ENCODE results near the gene KRTAP10-8.

KRTAP10-8 gene

DNA sequence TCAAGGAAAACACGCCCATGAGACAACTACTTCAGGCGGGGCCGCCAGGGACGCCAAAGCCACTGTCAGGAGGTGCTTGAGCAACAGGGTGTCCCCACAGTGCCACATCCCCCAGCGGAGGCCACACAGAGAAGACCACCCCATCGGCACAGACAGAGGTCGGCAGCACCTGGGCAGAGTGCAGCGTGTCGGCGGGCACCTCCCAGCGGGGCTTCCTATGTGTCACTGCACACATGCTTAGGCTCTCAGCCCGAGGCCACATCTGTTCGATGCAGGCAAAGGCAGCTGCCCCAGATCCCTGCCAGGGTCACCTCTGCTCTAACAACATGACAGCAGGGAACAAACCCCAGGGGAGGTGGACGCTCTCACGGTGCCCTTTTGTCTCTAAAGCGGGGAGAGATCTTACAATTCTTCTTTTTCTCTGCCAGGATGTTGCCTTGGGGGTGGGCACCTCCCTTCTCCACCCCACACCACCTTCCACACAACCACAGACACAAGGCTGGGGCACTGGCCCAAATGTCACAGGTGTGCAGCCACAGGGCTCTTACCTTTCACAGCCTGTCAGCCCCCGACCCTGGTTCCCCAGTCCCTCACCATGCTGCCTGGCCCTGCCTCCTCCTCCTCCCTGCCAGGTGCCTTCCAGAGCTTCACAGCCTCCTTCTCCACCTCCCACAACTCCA is 4.2 kb downstream of the KRTAP10-8 start:
- POLR2A ChIA-PET = no interaction called here
- Histone ChIP-seq H3K4me1 (ENCODE audit: control insufficient read depth, insufficient read depth, low read length) (no peaks in the 10 kb centered on the region), H3K4me3 (ENCODE audit: low read depth, low read length) (no peak overlapping the region), H3K27ac (ENCODE audit: extremely low read depth, low read depth, low read length) (no peak overlapping the region), H3K36me3 (ENCODE audit: control insufficient read depth in 2 of 2, insufficient read depth in 1 of 2, low read length in 2 of 2) (no peaks in the 10 kb centered on the region), H3K9me3 (ENCODE audit: control insufficient read depth, insufficient read depth, low read depth, low read length) (no peaks in the 10 kb centered on the region)
- TF ChIP-seq ZBTB20 (tag by site-specific recombination; IDR thresholded peaks at IDR 0.05) (no peak), ZIC2 (tag by site-specific recombination; IDR thresholded peaks at IDR 0.05) (peak; percentile 88)
- CTCF ChIA-PET = interaction anchor here (1.1 kb wide), 1 partner anchor 105 kb away, joined by 6 read pairs; no protein-coding TSS in a partner anchor

GRCh38 chr21:44616591-44616926 is 4.7 kb downstream of the KRTAP10-8 start:
- no peaks in the 10 kb centered on the region for H3K4me1 ChIP-seq (ENCODE audit: control insufficient read depth, insufficient read depth, low read length)
- no peak overlapping the region for H3K4me3 ChIP-seq (ENCODE audit: low read depth, low read length)
- ChIA-PET POLR2A (no interaction called here), CTCF (interaction anchor here (0.6 kb wide), 1 partner anchor 315 kb away, joined by 5 read pairs; no protein-coding TSS in a partner anchor)
- no peak for TF ChIP-seq ZNF555 (tag by site-specific recombination; conservative IDR thresholded peaks at IDR 0.05)
- TF ChIP-seq ZFHX2 (tag by site-specific recombination; conservative IDR thresholded peaks at IDR 0.05) = no peak
- no peak for TF ChIP-seq ZBTB49 (tag by site-specific recombination; IDR thresholded peaks at IDR 0.05; ENCODE audit: low read depth)
- H3K9me3 ChIP-seq (ENCODE audit: control insufficient read depth, insufficient read depth, low read depth, low read length) = no peaks in the 10 kb centered on the region
- no peak overlapping the region for H3K27ac ChIP-seq (ENCODE audit: extremely low read depth, low read depth, low read length)
- no peaks in the 10 kb centered on the region for H3K36me3 ChIP-seq (ENCODE audit: control insufficient read depth in 2 of 2, insufficient read depth in 1 of 2, low read length in 2 of 2)

GRCh38 chr21:44617071-44617501 is 5.2 kb downstream of the KRTAP10-8 start:
- Histone ChIP-seq H3K4me3 (ENCODE audit: low read depth, low read length) (no peak overlapping the region), H3K4me1 (ENCODE audit: control insufficient read depth, insufficient read depth, low read length) (no peaks in the 10 kb centered on the region), H3K36me3 (ENCODE audit: control insufficient read depth in 2 of 2, insufficient read depth in 1 of 2, low read length in 2 of 2) (no peaks in the 10 kb centered on the region), H3K9me3 (ENCODE audit: control insufficient read depth, insufficient read depth, low read depth, low read length) (no peaks in the 10 kb centered on the region), H3K27ac (ENCODE audit: extremely low read depth, low read depth, low read length) (no peak overlapping the region)
- TF ChIP-seq ZFHX2 (tag by site-specific recombination; conservative IDR thresholded peaks at IDR 0.05) (peak; percentile 39), ZNF521 (tag by site-specific recombination; IDR thresholded peaks at IDR 0.05) (no peak), ZNF610 (tag by site-specific recombination; IDR thresholded peaks at IDR 0.05; ENCODE audit: borderline replicate concordance) (no peak), REPIN1 (tag by site-specific recombination; IDR thresholded peaks at IDR 0.05; ENCODE audit: low read depth) (no peak), ZFP37 (tag by site-specific recombination; IDR thresholded peaks at IDR 0.05) (no peak)
- CTCF ChIA-PET = interaction anchor here (0.6 kb wide), 1 partner anchor 314 kb away, joined by 5 read pairs; no protein-coding TSS in a partner anchor
- POLR2A ChIA-PET = no interaction called here

- Histone ChIP-seq H3K4me1 (ENCODE audit: control insufficient read depth, insufficient read depth, low read length) (no peaks in the 10 kb centered on the region), H3K9me3 (ENCODE audit: control insufficient read depth, insufficient read depth, low read depth, low read length) (no peaks in the 10 kb centered on the region), H3K27ac (ENCODE audit: extremely low read depth, low read depth, low read length) (no peak overlapping the region), H3K4me3 (ENCODE audit: low read depth, low read length) (no peak overlapping the region), H3K36me3 (ENCODE audit: control insufficient read depth in 2 of 2, insufficient read depth in 1 of 2, low read length in 2 of 2) (no peaks in the 10 kb centered on the region)
- ChIA-PET POLR2A (no interaction called here), CTCF (interaction anchor here (0.6 kb wide), 1 partner anchor 683 kb away, joined by 3 read pairs; no protein-coding TSS in a partner anchor)
- TF ChIP-seq ZNF302 (tag by site-specific recombination; IDR thresholded peaks at IDR 0.05; ENCODE audit: low read depth) (no peak), ZFHX2 (tag by site-specific recombination; conservative IDR thresholded peaks at IDR 0.05) (no peak)
- TF ChIP-seq, protein P1, sequence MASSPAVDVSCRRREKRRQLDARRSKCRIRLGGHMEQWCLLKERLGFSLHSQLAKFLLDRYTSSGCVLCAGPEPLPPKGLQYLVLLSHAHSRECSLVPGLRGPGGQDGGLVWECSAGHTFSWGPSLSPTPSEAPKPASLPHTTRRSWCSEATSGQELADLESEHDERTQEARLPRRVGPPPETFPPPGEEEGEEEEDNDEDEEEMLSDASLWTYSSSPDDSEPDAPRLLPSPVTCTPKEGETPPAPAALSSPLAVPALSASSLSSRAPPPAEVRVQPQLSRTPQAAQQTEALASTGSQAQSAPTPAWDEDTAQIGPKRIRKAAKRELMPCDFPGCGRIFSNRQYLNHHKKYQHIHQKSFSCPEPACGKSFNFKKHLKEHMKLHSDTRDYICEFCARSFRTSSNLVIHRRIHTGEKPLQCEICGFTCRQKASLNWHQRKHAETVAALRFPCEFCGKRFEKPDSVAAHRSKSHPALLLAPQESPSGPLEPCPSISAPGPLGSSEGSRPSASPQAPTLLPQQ (tag by site-specific recombination; IDR thresholded peaks at IDR 0.05) = no peak
Measured at GRCh38 chr21:44618504-44618903, 6.6 kb downstream of the KRTAP10-8 start.

Measured in HEK293 (cell line).